HEK293 (cell line): ENCODE data around the gene SYNM.

ENCODE experiments used
- SP2 ChIP-seq: fragments of 450-650 bp; formaldehyde crosslinking; IDR thresholded peaks from 2 replicates; pipeline ENCODE4 v1.5.1; 2016; ENCODE audit warnings: missing biosample characterization, missing genetic modification characterization
- ZBTB21 ChIP-seq: fragments of 450-650 bp; formaldehyde crosslinking; IDR thresholded peaks from 2 replicates; pipeline ENCODE4 v1.5.1; 2017; ENCODE audit warnings: missing biosample characterization, missing genetic modification characterization
- ZNF837 ChIP-seq: fragments of 450-650 bp; formaldehyde crosslinking; IDR thresholded peaks from 2 replicates; pipeline ENCODE4 v1.5.1; 2016; ENCODE audit warnings: missing biosample characterization, missing genetic modification characterization
- TF ChIP-seq, protein P1 (sequence below): fragments of 450-650 bp; formaldehyde crosslinking; IDR thresholded peaks from 2 replicates; pipeline ENCODE4 v1.5.1; 2016; ENCODE audit warnings: missing biosample characterization, missing genetic modification characterization
- TF ChIP-seq, protein P2 (sequence below): fragments of 450-650 bp; formaldehyde crosslinking; IDR thresholded peaks from 2 replicates; pipeline ENCODE4 v1.5.1; 2016; ENCODE audit warnings: missing biosample characterization, missing genetic modification characterization

DNA sequence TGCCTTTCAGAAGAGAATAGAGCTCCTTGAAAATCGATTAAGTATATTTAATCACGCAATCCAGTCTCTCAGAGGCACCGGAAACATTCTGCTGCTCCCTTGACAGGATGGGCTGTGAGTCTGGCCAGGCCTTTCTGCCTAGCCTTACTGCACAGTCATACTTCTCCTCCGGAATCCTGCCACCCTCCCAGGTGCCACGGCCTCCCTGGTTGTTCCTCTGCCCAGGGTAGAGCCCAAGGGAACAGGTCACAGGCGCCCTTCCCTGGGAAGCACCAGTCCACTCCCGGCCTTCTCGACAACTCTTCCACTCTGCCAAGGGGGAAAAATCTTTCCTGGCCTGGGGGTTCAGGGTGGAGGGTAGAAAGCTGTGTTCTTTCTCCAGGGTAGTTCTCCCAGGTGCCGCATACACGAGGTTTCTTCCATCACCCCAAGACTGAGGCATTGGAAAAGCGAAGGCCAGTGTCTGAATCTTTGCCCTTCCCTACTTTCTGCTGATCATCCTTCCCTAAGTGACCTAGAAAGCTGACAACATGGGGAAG is 17.4 kb upstream of the SYNM start:
- TF ChIP-seq, protein P1, sequence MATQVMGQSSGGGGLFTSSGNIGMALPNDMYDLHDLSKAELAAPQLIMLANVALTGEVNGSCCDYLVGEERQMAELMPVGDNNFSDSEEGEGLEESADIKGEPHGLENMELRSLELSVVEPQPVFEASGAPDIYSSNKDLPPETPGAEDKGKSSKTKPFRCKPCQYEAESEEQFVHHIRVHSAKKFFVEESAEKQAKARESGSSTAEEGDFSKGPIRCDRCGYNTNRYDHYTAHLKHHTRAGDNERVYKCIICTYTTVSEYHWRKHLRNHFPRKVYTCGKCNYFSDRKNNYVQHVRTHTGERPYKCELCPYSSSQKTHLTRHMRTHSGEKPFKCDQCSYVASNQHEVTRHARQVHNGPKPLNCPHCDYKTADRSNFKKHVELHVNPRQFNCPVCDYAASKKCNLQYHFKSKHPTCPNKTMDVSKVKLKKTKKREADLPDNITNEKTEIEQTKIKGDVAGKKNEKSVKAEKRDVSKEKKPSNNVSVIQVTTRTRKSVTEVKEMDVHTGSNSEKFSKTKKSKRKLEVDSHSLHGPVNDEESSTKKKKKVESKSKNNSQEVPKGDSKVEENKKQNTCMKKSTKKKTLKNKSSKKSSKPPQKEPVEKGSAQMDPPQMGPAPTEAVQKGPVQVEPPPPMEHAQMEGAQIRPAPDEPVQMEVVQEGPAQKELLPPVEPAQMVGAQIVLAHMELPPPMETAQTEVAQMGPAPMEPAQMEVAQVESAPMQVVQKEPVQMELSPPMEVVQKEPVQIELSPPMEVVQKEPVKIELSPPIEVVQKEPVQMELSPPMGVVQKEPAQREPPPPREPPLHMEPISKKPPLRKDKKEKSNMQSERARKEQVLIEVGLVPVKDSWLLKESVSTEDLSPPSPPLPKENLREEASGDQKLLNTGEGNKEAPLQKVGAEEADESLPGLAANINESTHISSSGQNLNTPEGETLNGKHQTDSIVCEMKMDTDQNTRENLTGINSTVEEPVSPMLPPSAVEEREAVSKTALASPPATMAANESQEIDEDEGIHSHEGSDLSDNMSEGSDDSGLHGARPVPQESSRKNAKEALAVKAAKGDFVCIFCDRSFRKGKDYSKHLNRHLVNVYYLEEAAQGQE (tag by site-specific recombination), result no peak
- TF ChIP-seq ZBTB21 (no peak), SP2 (tag by site-specific recombination) (no peak), ZNF837 (tag by site-specific recombination) (no peak)
- TF ChIP-seq, protein P2, sequence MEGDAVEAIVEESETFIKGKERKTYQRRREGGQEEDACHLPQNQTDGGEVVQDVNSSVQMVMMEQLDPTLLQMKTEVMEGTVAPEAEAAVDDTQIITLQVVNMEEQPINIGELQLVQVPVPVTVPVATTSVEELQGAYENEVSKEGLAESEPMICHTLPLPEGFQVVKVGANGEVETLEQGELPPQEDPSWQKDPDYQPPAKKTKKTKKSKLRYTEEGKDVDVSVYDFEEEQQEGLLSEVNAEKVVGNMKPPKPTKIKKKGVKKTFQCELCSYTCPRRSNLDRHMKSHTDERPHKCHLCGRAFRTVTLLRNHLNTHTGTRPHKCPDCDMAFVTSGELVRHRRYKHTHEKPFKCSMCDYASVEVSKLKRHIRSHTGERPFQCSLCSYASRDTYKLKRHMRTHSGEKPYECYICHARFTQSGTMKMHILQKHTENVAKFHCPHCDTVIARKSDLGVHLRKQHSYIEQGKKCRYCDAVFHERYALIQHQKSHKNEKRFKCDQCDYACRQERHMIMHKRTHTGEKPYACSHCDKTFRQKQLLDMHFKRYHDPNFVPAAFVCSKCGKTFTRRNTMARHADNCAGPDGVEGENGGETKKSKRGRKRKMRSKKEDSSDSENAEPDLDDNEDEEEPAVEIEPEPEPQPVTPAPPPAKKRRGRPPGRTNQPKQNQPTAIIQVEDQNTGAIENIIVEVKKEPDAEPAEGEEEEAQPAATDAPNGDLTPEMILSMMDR (tag by site-specific recombination), result no peak
